H1 (cell line): Measurements from ENCODE around the gene STK32C. TPM values are rescaled to one million over a fixed set of nuclear protein-coding genes. Genes with fewer than 3 reads are reported as not detected.

Experiments used
- CTCF ChIA-PET: fragments of 300-600 bp; sonication (Branson Sonifier 250); formaldehyde crosslinking; loops from one replicate; lab custom pipeline; 2021; ENCODE audit not compliant: partially characterized antibody; lab: Charles Lee
- POLR2A ChIA-PET: fragments of 300-600 bp; sonication (Branson Sonifier 250); formaldehyde crosslinking; loops from one replicate; lab custom pipeline; 2021; ENCODE audit warnings: inconsistent platforms; ENCODE audit not compliant: partially characterized antibody; lab: Charles Lee
- DNase-seq, 2 experiments: peaks; one replicate each; pipeline versions ENCODE4 v3.0.0 to v3.0.0-alpha.2; 2010 to 2022; ENCODE audit warnings: low spot score in 2 of 2, low read depth in 1 of 2, mixed read lengths in 1 of 2
- FAIRE-seq: peaks from 2 replicates; lab custom pipeline; 2011; peaks lifted over from hg19 to GRCh38; lab: Jason Lieb, UNC
- H2AFZ ChIP-seq: 2 replicates; pipeline ENCODE4 v1.8.1; 2012; ENCODE audit warnings: low read length, inconsistent platforms
- H2AK5ac ChIP-seq: 2 replicates; pipeline ENCODE4 v1.6.1; 2013; ENCODE audit warnings: low read depth, low read length
- H2BK120ac ChIP-seq: replicated peaks from 2 replicates; pipeline ENCODE3; 2013; ENCODE audit warnings: low read depth, low read length, inconsistent platforms
- H2BK12ac ChIP-seq: 2 replicates; pipeline ENCODE4 v1.6.1; 2013; ENCODE audit warnings: low read depth, low read length
- H2BK15ac ChIP-seq: 2 replicates; pipeline ENCODE4 v1.6.1; 2013; ENCODE audit warnings: low read length
- H2BK20ac ChIP-seq: 2 replicates; pipeline ENCODE4 v1.6.1; 2013; ENCODE audit warnings: low read length
- H2BK5ac ChIP-seq: 2 replicates; pipeline ENCODE4 v1.6.1; 2013; ENCODE audit warnings: low read depth, low read length
- H3K14ac ChIP-seq: 2 replicates; pipeline ENCODE4 v1.6.1; 2013; ENCODE audit warnings: inconsistent platforms; ENCODE audit not compliant: insufficient read length
- H3K18ac ChIP-seq: 2 replicates; pipeline ENCODE4 v1.6.1; 2013; ENCODE audit warnings: low read length; ENCODE audit errors: extremely low read depth
- H3K23ac ChIP-seq: 2 replicates; pipeline ENCODE4 v1.6.1; 2013; ENCODE audit warnings: inconsistent platforms; ENCODE audit not compliant: insufficient read length
- H3K23me2 ChIP-seq: 2 replicates; pipeline ENCODE4 v1.6.1; 2013; ENCODE audit warnings: low read depth, low read length
- H3K27ac ChIP-seq: 2 replicates; pipeline ENCODE4 v1.6.1; 2011; ENCODE audit warnings: low read depth, low read length, inconsistent platforms
- H3K27me3 ChIP-seq, 4 experiments: replicated peaks in 1 of 4; 1 replicate in 1 of 4; 2 replicates in 3 of 4; pipeline versions ENCODE4 v1.6.1 to v1.8.1; 2011 to 2013; ENCODE audit warnings: low read length in 3 of 4, mild to moderate bottlenecking in 3 of 4, inconsistent platforms in 2 of 4, mixed read lengths in 2 of 4, moderate library complexity in 1 of 4; ENCODE audit not compliant: control insufficient read depth in 3 of 4, insufficient read depth in 3 of 4; ENCODE audit errors: extremely low read depth in 1 of 4
- H3K36me3 ChIP-seq, 4 experiments: 2 replicates each; pipeline versions ENCODE4 v1.6.1 to v1.8.1; 2011 to 2013; ENCODE audit warnings: mild to moderate bottlenecking in 4 of 4, low read length in 3 of 4, moderate library complexity in 2 of 4, control low read depth in 1 of 4, inconsistent platforms in 1 of 4; ENCODE audit not compliant: insufficient read depth in 4 of 4, control insufficient read depth in 2 of 4
- H3K4ac ChIP-seq: replicated peaks from 2 replicates; pipeline ENCODE3; 2013; ENCODE audit warnings: low read length, low read depth, mixed read lengths, inconsistent platforms; ENCODE audit not compliant: insufficient read length
- H3K4me1 ChIP-seq, 4 experiments: replicated peaks in 1 of 4; 1 replicate in 1 of 4; 2 replicates in 3 of 4; pipeline versions ENCODE4 v1.6.1 to v1.8.1; 2011 to 2013; ENCODE audit warnings: low read length in 3 of 4, inconsistent platforms in 2 of 4, mixed read lengths in 1 of 4; ENCODE audit not compliant: insufficient read depth in 4 of 4, control insufficient read depth in 3 of 4
- H3K4me2 ChIP-seq, 2 experiments: 2 replicates each; pipeline versions ENCODE4 v1.6.1 to v1.8.1; 2011 to 2013; ENCODE audit warnings: low read depth in 2 of 2, low read length in 2 of 2, control low read depth in 1 of 2, inconsistent platforms in 1 of 2, mild to moderate bottlenecking in 1 of 2; ENCODE audit not compliant: insufficient read depth in 1 of 2
- H3K4me3 ChIP-seq, 4 experiments: fragments of 200-600, 300-600 bp in 1 of 4; sonication (generic), shearing (Covaris generic), sonication (Bioruptor Twin) in 1 of 4; 2 replicates each; pipeline versions ENCODE4 v1.5.1 to v1.8.1; 2011 to 2016; ENCODE audit warnings: low read length in 4 of 4, low read depth in 3 of 4, control low read depth in 2 of 4, inconsistent platforms in 2 of 4, mild to moderate bottlenecking in 2 of 4, mixed read lengths in 1 of 4, moderate library complexity in 1 of 4; ENCODE audit not compliant: insufficient read depth in 2 of 4; ENCODE audit errors: extremely low read depth in 1 of 4
- H3K56ac ChIP-seq: replicated peaks from 2 replicates; pipeline ENCODE3; 2013; ENCODE audit warnings: low read depth, mild to moderate bottlenecking, mixed read lengths, low read length, inconsistent platforms; ENCODE audit not compliant: insufficient read length
- H3K79me1 ChIP-seq: 2 replicates; pipeline ENCODE4 v1.6.1; 2013; ENCODE audit warnings: low read depth, low read length, control low read depth
- H3K79me2 ChIP-seq, 2 experiments: 2 replicates each; pipeline versions ENCODE4 v1.6.1 to v1.8.1; 2012 to 2013; ENCODE audit warnings: low read length in 2 of 2, mild to moderate bottlenecking in 2 of 2, inconsistent platforms in 1 of 2; ENCODE audit not compliant: insufficient read depth in 2 of 2, control insufficient read depth in 1 of 2
- H3K9ac ChIP-seq, 4 experiments: replicated peaks in 1 of 4; 1 replicate in 1 of 4; 2 replicates in 3 of 4; pipeline versions ENCODE4 v1.6.1 to v1.8.1; 2011 to 2013; ENCODE audit warnings: low read depth in 3 of 4, low read length in 3 of 4, control low read depth in 2 of 4, mild to moderate bottlenecking in 2 of 4, moderate library complexity in 2 of 4, inconsistent platforms in 1 of 4; ENCODE audit errors: extremely low read depth in 1 of 4
- H3K9me3 ChIP-seq, 2 experiments: 2 replicates each; pipeline versions ENCODE4 v1.6.1 to v1.8.1; 2012 to 2013; ENCODE audit warnings: mild to moderate bottlenecking in 2 of 2, moderate library complexity in 2 of 2, control low read depth in 1 of 2, inconsistent platforms in 1 of 2, low read depth in 1 of 2, low read length in 1 of 2, mixed read lengths in 1 of 2; ENCODE audit not compliant: insufficient read depth in 2 of 2
- H4K20me1 ChIP-seq, 2 experiments: replicated peaks in 1 of 2; 2 replicates each; pipeline versions ENCODE3 to v1.8.1; 2011 to 2013; ENCODE audit warnings: inconsistent platforms in 2 of 2, low read length in 2 of 2, mild to moderate bottlenecking in 1 of 2; ENCODE audit not compliant: insufficient read depth in 2 of 2, control insufficient read depth in 1 of 2
- H4K5ac ChIP-seq: 2 replicates; pipeline ENCODE4 v1.6.1; 2013; ENCODE audit warnings: low read length, low read depth, mixed read lengths, inconsistent platforms; ENCODE audit not compliant: insufficient read length
- H4K8ac ChIP-seq: 2 replicates; pipeline ENCODE4 v1.8.0; 2013; ENCODE audit warnings: mild to moderate bottlenecking, moderate library complexity, low read length, inconsistent platforms; ENCODE audit not compliant: insufficient read depth; ENCODE audit errors: extremely low read depth
- H4K91ac ChIP-seq: replicated peaks from 2 replicates; pipeline ENCODE3; 2013; ENCODE audit warnings: low read length, mixed read lengths, inconsistent platforms; ENCODE audit not compliant: insufficient read length
- EP300 ChIP-seq, 2 experiments: IDR thresholded peaks; 1 replicate in 1 of 2; 2 replicates in 1 of 2; pipeline ENCODE4 v1.6.1; 2011 to 2012; ENCODE audit warnings: low read depth in 2 of 2, low read length in 2 of 2, mild to moderate bottlenecking in 2 of 2, borderline replicate concordance in 1 of 2, inconsistent platforms in 1 of 2, moderate library complexity in 1 of 2
- WGBS, 2 experiments: shearing (Covaris generic) in 1 of 2; methylation state at CpG; one replicate each; pipeline versions ENCODE4 v1.1.6 to v1.1.7; 2013 to 2015; ENCODE audit warnings: low lambda C conversion rate in 2 of 2, mixed read lengths in 2 of 2, inconsistent platforms in 1 of 2, low coverage in 1 of 2, missing lambda C conversion rate in 1 of 2; ENCODE audit not compliant: insufficient replicate concordance in 2 of 2, insufficient coverage in 1 of 2, insufficient read length in 1 of 2; ENCODE audit errors: extremely low coverage in 1 of 2, missing lambda C conversion rate in 1 of 2; 5-methylcytosine and 5-hydroxymethylcytosine counted together
- polyA plus RNA-seq, 7 experiments: library from polyadenylated mRNA; depleted of rRNA in 3 of 7; stranded (reverse) in 5 of 7; unstranded in 2 of 7; fragments of >200 nt in 5 of 7; fragments of 200-250 nt in 2 of 7; gene quantifications; 1 replicate in 5 of 7; 2 replicates in 1 of 7; 4 replicates in 1 of 7; pipeline versions ENCODE4 v1.2.1 to v1.2.3, GENCODE V29; 2011 to 2013; ENCODE audit warnings: missing spikeins in 2 of 7, mixed read lengths in 2 of 7
- total RNA-seq: library from RNA; stranded (reverse); fragmentation: NEBNext Ultra II Directional; extraction: Animal tissue kit (Norgen Biotek cat#: 25700); gene quantifications from 2 replicates; pipeline ENCODE4 v1.2.1, GENCODE V29; 2021

The STK32C gene
- total and polyA plus RNA-seq, 2 of the 8 experiments (the other 6 are each of a cell fraction or from before 2014, with no cell fraction given) = 10.6 to 15.6 TPM

- H2BK120ac ChIP-seq = no peak overlapping the region
- H2AK5ac ChIP-seq = no peak overlapping the region
- no peak overlapping the region for H2BK5ac ChIP-seq
- H3K36me3 ChIP-seq = no peaks in the 10 kb centered on the region; a peak in 1 of 8 replicates
- no peak overlapping the region for H3K9ac ChIP-seq
- 0 out of 7 replicates have a peak, but pooled peaks cover 0 to 3% (median 0%) of the 10 kb centered on the region in 4 experiments for H3K27me3 ChIP-seq
- ChIA-PET POLR2A (no interaction called here), CTCF (interaction anchor here (1.4 to 1.7 kb wide), 3 partner anchors 18 to 80 kb away, joined by 3 to 5 read pairs (median 3); no protein-coding TSS in a partner anchor)
- H2BK15ac ChIP-seq = no peak overlapping the region
- DNase-seq (no peak), FAIRE-seq (no peak)
- peaks cover 7% of the 10 kb centered on the region; the same call in 1 of the 2 replicates for H3K79me1 ChIP-seq
- no peak overlapping the region for H3K56ac ChIP-seq
- H2BK20ac ChIP-seq = no peak overlapping the region
- peaks cover 4 to 34% of the 10 kb centered on the region in 2 experiments for H3K79me2 ChIP-seq
- no peak overlapping the region; a peak in 1 of 4 replicates for H3K4me2 ChIP-seq
- no peak overlapping the region for H4K91ac ChIP-seq
- 83% methylated on average over 8 of the region's 8 CpGs; no CpG with 5 or more reads in 1 of the 2 experiments for WGBS, 2 experiments
- H3K4ac ChIP-seq = no peak overlapping the region
- H3K18ac ChIP-seq = no peak overlapping the region
- peaks cover 0 to 2% of the 10 kb centered on the region in 2 experiments for H4K20me1 ChIP-seq
- H3K4me3 ChIP-seq = no peak overlapping the region
- no peak overlapping the region for H3K27ac ChIP-seq
- H3K23ac ChIP-seq = no peak overlapping the region
- H2BK12ac ChIP-seq = no peak overlapping the region
- no peaks in the 10 kb centered on the region for H3K9me3 ChIP-seq
- H3K4me1 ChIP-seq = peaks cover 5 to 14% (median 6%) of the 10 kb centered on the region in 4 experiments
- no peak overlapping the region for H4K8ac ChIP-seq
- H2AFZ ChIP-seq = no peak overlapping the region
- no peak overlapping the region for H3K14ac ChIP-seq
- H3K23me2 ChIP-seq = peaks cover 9% of the 10 kb centered on the region
- no peak overlapping the region for H4K5ac ChIP-seq
- TF ChIP-seq EP300 (IDR thresholded peaks at IDR 0.05; ENCODE audit: borderline replicate concordance in 1 of 2, low read depth in 2 of 2, low read length in 2 of 2) = no peak
Observed at GRCh38 chr10:132328738-132329137, 21.0 kb upstream of the STK32C start.
